GM21825 (cell line): ENCODE data around the gene KCTD20.
"Not testable (repeated sequence)": the region's sequence is repeated elsewhere in the genome, so short reads cannot be mapped to it uniquely, and the experiment has no call there.

Experiments
- ATAC-seq: cut with Tn5 transposase; IDR thresholded peaks from one replicate; pipeline ENCODE4 v1.9.1; 2021; ENCODE audit warnings: mild to moderate bottlenecking, moderate library complexity; ENCODE audit not compliant: unreplicated experiment

Gene KCTD20

GRCh38 chr6:36443471-36444428, 950 bp downstream of the KCTD20 start:
- no peak for ATAC-seq

- ATAC-seq: no peak
Observed at GRCh38 chr6:36444470-36444869, 1.7 kb downstream of the KCTD20 start.

- ATAC-seq: no peak
Observed at GRCh38 chr6:36445621-36446020, 2.8 kb downstream of the KCTD20 start.

- ATAC-seq: not testable (repeated sequence)
Observed at GRCh38 chr6:36449173-36449572, 6.4 kb downstream of the KCTD20 start.

GRCh38 chr6:36452897-36453296, 10.1 kb downstream of the KCTD20 start:
- not testable (repeated sequence) for ATAC-seq

- ATAC-seq: no peak
Observed at GRCh38 chr6:36455486-36456027, 12.8 kb downstream of the KCTD20 start.

- ATAC-seq: no peak
Observed at GRCh38 chr6:36459501-36459900, 16.7 kb downstream of the KCTD20 start.

GRCh38 chr6:36460916-36461315, 18.1 kb downstream of the KCTD20 start:
- no peak for ATAC-seq

- ATAC-seq: no peak
Observed at GRCh38 chr6:36461646-36462045, 18.8 kb downstream of the KCTD20 start.

GRCh38 chr6:36463676-36464075, 20.9 kb downstream of the KCTD20 start:
- ATAC-seq: no peak

- no peak for ATAC-seq
Observed at GRCh38 chr6:36464233-36464632, 21.4 kb downstream of the KCTD20 start.

- ATAC-seq: no peak
Observed at GRCh38 chr6:36467625-36468024, 24.8 kb downstream of the KCTD20 start.

GRCh38 chr6:36469148-36469661, 26.4 kb downstream of the KCTD20 start:
- ATAC-seq: no peak

GRCh38 chr6:36469946-36470345, 27.1 kb downstream of the KCTD20 start:
- ATAC-seq: no peak

GRCh38 chr6:36478051-36478526, 35.3 kb downstream of the KCTD20 start:
- ATAC-seq: no peak

- ATAC-seq: no peak
Observed at GRCh38 chr6:36479256-36479655, 36.5 kb downstream of the KCTD20 start.

- not testable (repeated sequence) for ATAC-seq
Observed at GRCh38 chr6:36483326-36483725, 40.5 kb downstream of the KCTD20 start.

- ATAC-seq: no peak
Observed at GRCh38 chr6:36484736-36485135, 41.9 kb downstream of the KCTD20 start.

GRCh38 chr6:36487698-36488097, 44.9 kb downstream of the KCTD20 start:
- ATAC-seq: no peak

GRCh38 chr6:36488221-36488620, 45.4 kb downstream of the KCTD20 start:
- ATAC-seq: no peak

GRCh38 chr6:36489426-36489825, 46.6 kb downstream of the KCTD20 start:
- ATAC-seq: no peak
